Thyroid gland (tissue), 4 donors: ENCODE measurements around the gene SH3TC1.

Experiments used
- CTCF ChIP-seq, 6 experiments: fragments of 200-600 bp in 3 of 6; fragments of 450-650 bp in 3 of 6; sonication (generic) in 3 of 6; IDR thresholded peaks; one replicate each; pipeline ENCODE4 v1.5.1; 2016 to 2019; ENCODE audit warnings: antibody characterized with exemption in 6 of 6, mild to moderate bottlenecking in 2 of 6, inconsistent platforms in 1 of 6, moderate library complexity in 1 of 6
- POLR2A ChIP-seq, 2 donors: fragments of 450-650 bp; IDR thresholded peaks; one replicate each; pipeline ENCODE4 v1.6.1; 2017; ENCODE audit warnings: antibody characterized with exemption in 2 of 2, mild to moderate bottlenecking in 2 of 2, moderate library complexity in 1 of 2

DNA sequence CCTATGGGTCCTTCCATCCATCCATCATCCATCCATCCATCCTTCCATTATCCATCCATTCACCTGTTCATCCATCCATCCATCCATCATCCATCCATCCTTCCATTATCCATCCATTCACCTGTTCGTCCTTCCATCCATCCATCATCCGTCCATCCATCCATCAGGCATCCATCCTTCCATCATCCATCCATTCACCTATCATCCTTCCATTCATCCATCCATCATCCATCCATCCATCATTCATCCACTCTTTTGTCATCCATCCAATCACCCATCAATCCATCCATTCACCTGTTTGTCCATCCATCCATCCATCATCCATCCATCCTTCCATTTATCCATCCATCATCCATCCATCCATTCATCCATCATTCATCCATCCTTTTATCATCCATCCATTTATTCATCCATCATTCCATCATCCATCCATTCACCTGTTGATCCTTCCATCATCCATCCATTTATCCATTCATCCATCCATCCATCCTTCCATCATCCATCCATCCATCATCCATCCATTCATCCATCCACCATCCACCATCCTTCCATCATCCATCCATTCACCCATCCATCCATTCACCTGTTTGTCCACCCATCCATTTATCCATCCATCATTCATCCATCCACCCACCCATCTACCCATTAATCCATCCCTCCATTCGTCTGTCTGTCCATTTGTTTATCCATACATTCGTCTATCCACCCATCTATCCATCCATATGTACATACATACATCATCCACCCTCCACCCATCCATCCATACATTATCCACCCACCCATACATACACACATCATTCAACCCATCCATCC, 34.8 kb downstream of the SH3TC1 start:
- TF ChIP-seq CTCF (IDR thresholded peaks at IDR 0.05), result no peak
- TF ChIP-seq POLR2A (IDR thresholded peaks at IDR 0.05), result no peak
